SIG-M5 treated with dmso at 0.1 percent for 504 hours (cell line): ENCODE data around the gene ADAMTS3.

Experiments
- DNase-seq: peaks from one replicate; lab custom pipeline; 2025; ENCODE audit not compliant: unreplicated experiment; lab: John Stamatoyannopoulos, UW

Gene ADAMTS3

GRCh38 chr4:72422416-72422815 lies 146.6 kb downstream of the ADAMTS3 start:
- no peak for DNase-seq

- DNase-seq: no peak
Observed at GRCh38 chr4:72418458-72418857, 150.6 kb downstream of the ADAMTS3 start.

GRCh38 chr4:72410158-72410557 lies 158.9 kb downstream of the ADAMTS3 start:
- no peak for DNase-seq

- DNase-seq: no peak
Observed at GRCh38 chr4:72408568-72408967, 160.5 kb downstream of the ADAMTS3 start.

GRCh38 chr4:72405417-72405816 lies 163.6 kb downstream of the ADAMTS3 start:
- no peak for DNase-seq

GRCh38 chr4:72397314-72397713 lies 171.7 kb downstream of the ADAMTS3 start:
- no peak for DNase-seq

GRCh38 chr4:72394012-72394663 lies 174.9 kb downstream of the ADAMTS3 start:
- no peak for DNase-seq

GRCh38 chr4:72391281-72391680 lies 177.7 kb downstream of the ADAMTS3 start:
- no peak for DNase-seq

GRCh38 chr4:72390409-72390808 lies 178.6 kb downstream of the ADAMTS3 start:
- DNase-seq: no peak

GRCh38 chr4:72388521-72388920 lies 180.5 kb downstream of the ADAMTS3 start:
- no peak for DNase-seq

GRCh38 chr4:72387959-72388358 lies 181.1 kb downstream of the ADAMTS3 start:
- DNase-seq: no peak

- DNase-seq: no peak
Observed at GRCh38 chr4:72383439-72383838, 185.6 kb downstream of the ADAMTS3 start.

GRCh38 chr4:72378901-72379300 lies 190.1 kb downstream of the ADAMTS3 start:
- no peak for DNase-seq

GRCh38 chr4:72377491-72378194 lies 191.4 kb downstream of the ADAMTS3 start:
- DNase-seq: no peak

- no peak for DNase-seq
Observed at GRCh38 chr4:72376901-72377300, 192.1 kb downstream of the ADAMTS3 start.

- DNase-seq: no peak
Observed at GRCh38 chr4:72375073-72375736, 193.8 kb downstream of the ADAMTS3 start.

GRCh38 chr4:72374159-72374558 lies 194.9 kb downstream of the ADAMTS3 start:
- no peak for DNase-seq

- no peak for DNase-seq
Observed at GRCh38 chr4:72366601-72367000, 202.4 kb downstream of the ADAMTS3 start.

- DNase-seq: no peak
Observed at GRCh38 chr4:72365981-72366380, 203.0 kb downstream of the ADAMTS3 start.

GRCh38 chr4:72365016-72365415 lies 204.0 kb downstream of the ADAMTS3 start:
- DNase-seq: no peak

- DNase-seq: no peak
Observed at GRCh38 chr4:72360075-72360474, 208.9 kb downstream of the ADAMTS3 start.

GRCh38 chr4:72358483-72358882 lies 210.5 kb downstream of the ADAMTS3 start:
- peak; percentile 13 for DNase-seq
